Fibroblast of skin of left quadriceps (primary cell): Measurements from ENCODE around the gene DNAJB8.

ENCODE experiments used
- DNase-seq, 2 experiments: peaks; one replicate each; pipeline ENCODE4 v3.0.0-alpha.2; 2013; ENCODE audit warnings: low read depth in 2 of 2

DNAJB8 gene

GRCh38 chr3:128483657-128484403, 17.1 kb upstream of the DNAJB8 start:
- no peak for DNase-seq

GRCh38 chr3:128482666-128483656, 16.3 kb upstream of the DNAJB8 start:
- peak; percentile 58 to 63 for DNase-seq

GRCh38 chr3:128482175-128482574, 15.5 kb upstream of the DNAJB8 start:
- no peak for DNase-seq

- DNase-seq: no peak
These were observed 14.8 kb upstream of the DNAJB8 start for GRCh38 chr3:128481438-128481942.

GRCh38 chr3:128480717-128481437, 14.2 kb upstream of the DNAJB8 start:
- no peak for DNase-seq

GRCh38 chr3:128480278-128480677, 13.6 kb upstream of the DNAJB8 start:
- DNase-seq: no peak

GRCh38 chr3:128479558-128480086, 12.9 kb upstream of the DNAJB8 start:
- no peak for DNase-seq

- DNase-seq: no peak
These were observed 12.2 kb upstream of the DNAJB8 start for GRCh38 chr3:128478576-128479506.

GRCh38 chr3:128476659-128477058, 10.0 kb upstream of the DNAJB8 start:
- DNase-seq: no peak

- no peak for DNase-seq
These were observed 8.7 kb upstream of the DNAJB8 start for GRCh38 chr3:128475355-128475754.

- no peak for DNase-seq
These were observed 7.0 kb upstream of the DNAJB8 start for GRCh38 chr3:128473737-128474136.

- no peak for DNase-seq
These were observed 6.5 kb upstream of the DNAJB8 start for GRCh38 chr3:128473180-128473519.

GRCh38 chr3:128472449-128473179, 5.9 kb upstream of the DNAJB8 start:
- DNase-seq: no peak

GRCh38 chr3:128471720-128472119, 5.0 kb upstream of the DNAJB8 start:
- no peak for DNase-seq

GRCh38 chr3:128471110-128471509, 4.4 kb upstream of the DNAJB8 start:
- DNase-seq: no peak

- no peak for DNase-seq
These were observed 3.6 kb upstream of the DNAJB8 start for GRCh38 chr3:128470134-128470899.

GRCh38 chr3:128469556-128469955, 2.9 kb upstream of the DNAJB8 start:
- no peak for DNase-seq

- no peak for DNase-seq
These were observed 2.3 kb upstream of the DNAJB8 start for GRCh38 chr3:128468791-128469527.
